ENCODE results near the gene UBTF. TPM values are rescaled to one million over a fixed set of nuclear protein-coding genes. Genes with fewer than 3 reads are reported as not detected.

The UBTF gene
- polyA plus RNA-seq, 6 donors from 2014 or later, result 20.2 to 77.3 (median 43.0) TPM

DNA sequence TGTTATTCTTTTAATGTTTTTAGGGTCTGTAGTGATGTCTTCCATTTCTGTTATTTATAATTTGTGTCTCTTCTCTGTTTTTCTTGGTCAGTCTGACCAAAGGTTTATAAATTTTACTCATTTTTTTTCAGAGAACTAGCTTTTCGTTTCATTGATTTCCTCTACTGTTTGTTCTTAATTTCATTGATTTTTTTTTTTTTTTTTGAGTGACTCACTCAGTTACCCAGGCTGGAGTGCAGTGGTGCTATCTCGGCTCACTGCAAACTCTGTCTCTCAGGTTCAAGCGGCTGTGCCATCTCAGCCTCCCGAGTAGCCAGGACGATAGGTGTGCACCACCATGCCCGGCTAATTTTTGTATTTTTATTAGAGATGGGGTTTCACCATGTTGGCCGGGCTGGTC lies 12.6 kb upstream of the UBTF start:
- H3K9me3 Mint-ChIP-seq, result no peaks in the 10 kb centered on the region

DNA sequence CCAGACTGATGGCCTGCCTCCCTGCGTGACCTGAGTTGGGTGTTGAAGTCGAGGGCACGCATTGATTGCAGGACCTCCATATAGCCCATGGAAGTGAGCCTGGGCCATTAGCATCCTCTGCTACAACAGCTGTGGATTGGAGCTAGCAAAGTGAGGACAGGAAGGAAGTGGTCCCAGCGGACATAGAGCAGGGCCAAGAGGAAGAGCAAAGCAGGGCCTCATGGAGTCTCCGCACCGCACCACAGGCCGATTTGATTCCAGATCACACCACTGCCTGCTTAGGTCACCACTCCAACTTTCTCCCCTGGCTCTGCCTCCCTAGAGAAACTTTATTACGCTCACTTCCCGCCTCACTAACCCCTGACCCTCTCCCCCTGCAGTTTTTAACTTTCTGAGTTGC lies 10.7 kb upstream of the UBTF start:
- Mint-ChIP-seq H3K9me3 (no peaks in the 10 kb centered on the region), H3K27ac (no peak overlapping the region), H3K36me3 (no peaks in the 10 kb centered on the region), H3K4me3 (no peak overlapping the region), H3K4me1 (no peaks in the 10 kb centered on the region), H3K27me3 (peaks cover 0 to 4% (median 0%) of the 10 kb centered on the region in 3 donors)
- DNase-seq (no peak), ATAC-seq (ENCODE audit: low read depth in 2 of 2) (no peak)

More for the DNA sequence above, 12.6 kb upstream of the UBTF start:
- H3K27me3 Mint-ChIP-seq, result peaks cover 0 to 20% (median 0%) of the 10 kb centered on the region in 3 donors
- ATAC-seq (ENCODE audit: low read depth in 2 of 2) (no peak), DNase-seq (no peak)
- no peak overlapping the region for H3K27ac Mint-ChIP-seq
- no peaks in the 10 kb centered on the region for H3K36me3 Mint-ChIP-seq
- no peak overlapping the region for H3K4me3 Mint-ChIP-seq
- no peaks in the 10 kb centered on the region for H3K4me1 Mint-ChIP-seq

GRCh38 chr17:44229090-44229489 lies 9.6 kb upstream of the UBTF start:
- Mint-ChIP-seq H3K27ac (no peak overlapping the region), H3K36me3 (no peaks in the 10 kb centered on the region), H3K4me1 (no peaks in the 10 kb centered on the region), H3K27me3 (no peaks in the 10 kb centered on the region), H3K9me3 (no peaks in the 10 kb centered on the region), H3K4me3 (no peak overlapping the region)
- DNase-seq (no peak), ATAC-seq (ENCODE audit: low read depth in 2 of 2) (no peak)

- Mint-ChIP-seq H3K36me3 (no peaks in the 10 kb centered on the region), H3K9me3 (no peaks in the 10 kb centered on the region), H3K4me1 (peaks cover 6 to 17% (median 13%) of the 10 kb centered on the region in 3 donors), H3K27ac (peak overlapping the region in 2 of 6 donors; percentile 1 to 37), H3K27me3 (no peaks in the 10 kb centered on the region), H3K4me3 (peak overlapping the region in 5 of 8 donors; percentile 30 to 100 (median 56))
- ATAC-seq (ENCODE audit: low read depth in 2 of 2) (no peak), DNase-seq (no peak)
Observed at GRCh38 chr17:44223541-44224071, 4.1 kb upstream of the UBTF start.

- H3K27ac Mint-ChIP-seq, result peak overlapping the region; percentile 88 to 96 (median 96)
- H3K27me3 Mint-ChIP-seq, result no peaks in the 10 kb centered on the region
- peaks cover 11 to 24% (median 22%) of the 10 kb centered on the region in 3 donors for H3K4me1 Mint-ChIP-seq
- H3K36me3 Mint-ChIP-seq, result no peaks in the 10 kb centered on the region
- H3K9me3 Mint-ChIP-seq, result no peaks in the 10 kb centered on the region
- no peak for ATAC-seq (ENCODE audit: low read depth in 2 of 2)
- peak; percentile 39 for DNase-seq
- peak overlapping the region; percentile 91 to 100 (median 96) for H3K4me3 Mint-ChIP-seq
Observed at GRCh38 chr17:44222112-44222869, 2.8 kb upstream of the UBTF start.

DNA sequence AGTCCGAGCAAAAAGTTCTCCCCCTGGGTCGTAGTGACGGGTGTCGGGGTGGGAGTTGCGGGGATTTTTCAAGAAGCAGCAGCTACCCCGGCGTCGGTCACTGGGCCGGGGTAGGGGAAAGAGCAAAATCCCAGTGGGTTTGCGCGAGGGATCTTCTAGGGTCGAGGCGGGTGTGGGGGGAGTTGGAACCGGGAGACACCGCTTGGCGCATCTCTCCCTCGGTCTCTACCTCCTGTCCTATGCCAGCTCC lies 2.3 kb upstream of the UBTF start:
- Mint-ChIP-seq H3K36me3 (peaks cover 0 to 2% of the 10 kb centered on the region in 2 donors), H3K27me3 (no peaks in the 10 kb centered on the region), H3K9me3 (no peaks in the 10 kb centered on the region), H3K27ac (peak overlapping the region; percentile 88 to 96 (median 96)), H3K4me3 (peak overlapping the region; percentile 91 to 100 (median 96)), H3K4me1 (peaks cover 15 to 28% (median 27%) of the 10 kb centered on the region in 3 donors)
- ATAC-seq (ENCODE audit: low read depth in 2 of 2) (no peak), DNase-seq (peak; percentile 30)

DNA sequence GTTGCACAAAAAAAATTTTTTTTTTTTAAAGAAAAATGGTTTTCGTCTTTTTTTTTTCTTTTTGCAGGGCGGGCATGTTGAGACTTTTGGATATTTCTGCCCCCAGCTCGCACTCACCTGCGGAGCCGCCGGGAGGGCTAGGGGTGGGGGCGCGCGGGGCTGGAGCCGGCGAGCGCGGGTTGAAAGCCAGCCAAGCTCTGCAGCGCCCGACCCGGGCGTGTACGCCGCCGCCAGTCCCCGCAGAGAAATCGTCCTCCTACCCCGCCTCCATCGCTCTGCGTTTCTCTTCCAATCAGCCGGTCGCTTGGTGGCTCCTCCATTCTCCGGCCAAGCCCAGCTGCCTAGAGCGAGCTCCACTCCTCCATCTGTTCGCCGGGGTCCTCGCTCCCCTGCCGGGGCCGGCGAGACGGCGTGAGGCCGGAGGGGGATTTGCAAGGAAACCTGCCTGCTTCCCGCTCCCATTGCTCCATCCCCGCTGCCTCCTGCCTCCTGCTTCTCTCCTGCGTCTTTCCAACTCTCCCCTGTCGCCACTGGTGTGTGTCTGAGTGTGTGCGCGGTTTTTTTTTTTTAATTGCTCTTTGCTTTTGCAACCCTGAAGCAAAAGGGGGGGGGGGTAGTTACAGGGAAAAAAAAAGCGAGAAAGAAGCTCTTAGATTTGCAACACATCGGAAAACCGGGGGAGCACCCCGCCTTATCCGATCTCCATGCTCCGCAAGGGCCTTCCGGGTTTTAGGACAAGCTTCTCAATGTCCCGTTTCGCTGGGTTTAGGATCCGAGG lies 1.8 kb upstream of the UBTF start:
- Mint-ChIP-seq H3K36me3 (peaks cover under 1 to 5% of the 10 kb centered on the region in 2 donors), H3K4me1 (peaks cover 20 to 33% (median 32%) of the 10 kb centered on the region in 3 donors), H3K27ac (peak overlapping the region; percentile 88 to 96 (median 96)), H3K9me3 (no peaks in the 10 kb centered on the region), H3K27me3 (no peaks in the 10 kb centered on the region), H3K4me3 (peak overlapping the region; percentile 91 to 100 (median 96))
- ATAC-seq (ENCODE audit: low read depth in 2 of 2) (peak; percentile 22 to 27), DNase-seq (peak; percentile 72)

- peak overlapping the region; percentile 76 to 97 (median 96) for H3K27ac Mint-ChIP-seq
- ATAC-seq (ENCODE audit: low read depth in 2 of 2) (peak; percentile 11 to 16), DNase-seq (peak; percentile 53)
- H3K4me1 Mint-ChIP-seq, result peaks cover 27 to 42% (median 41%) of the 10 kb centered on the region in 3 donors
- H3K36me3 Mint-ChIP-seq, result peaks cover 6 to 10% of the 10 kb centered on the region in 2 donors
- H3K27me3 Mint-ChIP-seq, result no peaks in the 10 kb centered on the region
- H3K4me3 Mint-ChIP-seq, result peak overlapping the region; percentile 91 to 100 (median 96)
- H3K9me3 Mint-ChIP-seq, result no peaks in the 10 kb centered on the region
Observed at GRCh38 chr17:44220213-44221083, 973 bp upstream of the UBTF start.

DNA sequence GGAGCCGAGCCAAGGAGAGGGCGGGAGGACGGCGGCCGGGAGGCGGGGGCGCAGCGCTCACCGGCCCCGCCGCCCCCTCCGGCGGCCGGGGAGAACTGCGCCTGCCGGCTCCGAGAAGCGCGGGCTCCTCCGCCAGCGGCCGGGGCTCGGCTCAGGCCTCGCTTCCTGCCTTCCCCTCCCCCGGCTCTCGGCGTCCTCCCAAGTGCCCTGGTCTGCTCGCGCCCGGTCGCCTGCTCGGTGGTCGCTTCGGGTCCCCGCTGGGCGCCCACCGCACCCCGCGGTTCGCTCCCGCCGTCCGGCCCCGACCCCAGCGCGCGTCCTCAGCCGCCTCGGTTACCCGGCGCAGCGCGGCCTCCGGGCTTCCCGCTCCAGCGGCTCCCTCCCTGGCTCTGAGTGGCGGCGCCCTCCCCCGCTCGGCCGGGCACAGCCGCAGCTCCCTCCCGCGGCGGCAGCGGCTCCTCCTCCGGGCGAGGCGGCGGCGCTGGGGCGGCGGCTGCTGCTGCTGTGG lies 313 bp downstream of the UBTF start:
- H3K4me3 Mint-ChIP-seq, result peak overlapping the region in 5 of 8 donors; percentile 15 to 91 (median 60)
- DNase-seq, result peak; percentile 80
- ATAC-seq (ENCODE audit: low read depth in 2 of 2), result peak; percentile 41 to 46
- no peak overlapping the region for H3K27ac Mint-ChIP-seq
- H3K4me1 Mint-ChIP-seq, result peaks cover 40 to 54% (median 53%) of the 10 kb centered on the region in 3 donors
- H3K36me3 Mint-ChIP-seq, result peaks cover 10 to 17% of the 10 kb centered on the region in 2 donors
- H3K27me3 Mint-ChIP-seq, result no peaks in the 10 kb centered on the region
- H3K9me3 Mint-ChIP-seq, result no peaks in the 10 kb centered on the region

GRCh38 chr17:44218344-44219107 lies 949 bp downstream of the UBTF start:
- H3K4me3 Mint-ChIP-seq, result peak overlapping the region; percentile 77 to 96 (median 91)
- peaks cover 10 to 23% of the 10 kb centered on the region in 2 donors for H3K36me3 Mint-ChIP-seq
- H3K27me3 Mint-ChIP-seq, result no peaks in the 10 kb centered on the region
- H3K27ac Mint-ChIP-seq, result peak overlapping the region; percentile 78 to 98 (median 88)
- no peaks in the 10 kb centered on the region for H3K9me3 Mint-ChIP-seq
- DNase-seq (peak; percentile 88), ATAC-seq (ENCODE audit: low read depth in 2 of 2) (peak; percentile 22 to 38)
- H3K4me1 Mint-ChIP-seq, result peaks cover 46 to 61% (median 60%) of the 10 kb centered on the region in 3 donors

DNA sequence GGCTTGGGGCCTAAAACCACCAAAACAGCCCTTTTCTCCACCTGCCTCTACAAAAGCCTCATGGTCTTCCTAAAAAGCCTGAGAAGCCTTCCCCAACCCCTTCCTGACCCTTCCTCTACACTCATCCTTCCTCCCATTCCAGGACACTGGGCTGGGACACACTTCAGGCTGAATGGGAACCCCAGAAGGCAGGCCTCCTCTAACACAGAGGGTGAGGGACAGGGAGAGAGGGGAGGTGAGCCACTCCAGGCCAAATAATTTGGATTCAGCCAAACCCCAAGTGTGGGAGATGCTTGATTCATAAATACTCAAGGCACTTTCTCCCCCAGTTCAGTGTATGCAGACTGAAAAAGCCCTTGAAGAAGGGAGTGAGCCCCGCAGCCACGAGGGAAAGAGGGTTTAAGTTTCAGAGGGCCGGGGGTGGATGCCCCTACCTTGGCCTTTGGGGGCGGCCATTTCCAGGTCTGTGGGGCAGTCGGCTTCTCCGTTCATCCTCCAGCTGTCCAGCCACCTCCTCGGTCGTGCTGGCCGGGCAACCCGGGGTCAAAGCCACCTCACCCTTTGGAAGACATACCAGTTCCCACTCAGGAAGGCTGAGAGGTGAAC lies 1.6 kb downstream of the UBTF start:
- no peak for ATAC-seq (ENCODE audit: low read depth in 2 of 2)
- Mint-ChIP-seq H3K36me3 (peaks cover 10 to 24% of the 10 kb centered on the region in 2 donors), H3K27me3 (no peaks in the 10 kb centered on the region), H3K4me1 (peaks cover 48 to 66% (median 63%) of the 10 kb centered on the region in 3 donors), H3K27ac (peak overlapping the region in 5 of 6 donors; percentile 82 to 98 (median 97)), H3K4me3 (peak overlapping the region; percentile 77 to 96 (median 90)), H3K9me3 (no peaks in the 10 kb centered on the region)
- no peak for DNase-seq

DNA sequence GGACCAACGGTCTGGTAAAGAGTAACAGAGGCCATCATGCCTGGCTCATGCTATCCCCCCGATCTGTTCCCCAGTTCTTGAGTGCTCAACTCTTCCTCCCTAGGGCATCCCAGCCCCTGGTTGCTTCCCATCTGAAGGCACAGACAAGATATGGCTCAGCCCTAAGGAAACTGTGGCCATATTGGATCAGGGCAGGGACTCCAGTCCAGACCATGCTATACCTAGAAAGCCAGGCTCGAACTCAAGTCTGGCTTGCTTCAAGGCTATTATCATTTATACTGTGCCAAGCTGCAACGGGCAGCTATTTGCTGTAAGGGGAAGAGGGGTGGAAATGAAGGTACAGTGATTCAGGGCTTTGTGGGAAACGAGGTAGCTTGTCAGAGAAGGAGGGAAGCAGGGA lies 2.8 kb downstream of the UBTF start:
- H3K27ac Mint-ChIP-seq, result peak overlapping the region; percentile 90 to 98 (median 98)
- H3K4me1 Mint-ChIP-seq, result peaks cover 42 to 64% (median 60%) of the 10 kb centered on the region in 3 donors
- no peaks in the 10 kb centered on the region for H3K27me3 Mint-ChIP-seq
- DNase-seq, result no peak
- no peaks in the 10 kb centered on the region for H3K9me3 Mint-ChIP-seq
- no peak for ATAC-seq (ENCODE audit: low read depth in 2 of 2)
- H3K36me3 Mint-ChIP-seq, result peaks cover 10 to 24% of the 10 kb centered on the region in 2 donors
- H3K4me3 Mint-ChIP-seq, result peak overlapping the region; percentile 77 to 96 (median 90)
